Psoas muscle (tissue), 8 donors: Measurements from ENCODE around the gene CLIC2. TPM values are rescaled to one million over a fixed set of nuclear protein-coding genes. Genes with fewer than 3 reads are reported as not detected.
"Not testable (repeated sequence)": the region's sequence is repeated elsewhere in the genome, so short reads cannot be mapped to it uniquely, and the experiment has no call there.

Source experiments
- ATAC-seq, 4 donors: fragments of 200-7000 bp; cut with Tn5 transposase; one replicate each; pipeline ENCODE4 v1.9.1; 2020; ENCODE audit warnings: moderate library complexity in 3 of 4, mild to moderate bottlenecking in 2 of 4
- DNase-seq, 2 donors: peaks; one replicate each; pipeline ENCODE4 v3.0.0-alpha.2; 2020
- H3K27ac ChIP-seq: fragments of 200-600 bp; one replicate; pipeline ENCODE4 v1.8.0; 2022
- H3K27me3 ChIP-seq, 3 donors: fragments of 200-600 bp in 1 of 3; one replicate each; pipeline versions ENCODE4 v1.6.1 to v1.8.0; 2013 to 2022; ENCODE audit warnings: low read length in 2 of 3, mild to moderate bottlenecking in 2 of 3, moderate library complexity in 1 of 3; ENCODE audit not compliant: insufficient read depth in 3 of 3
- H3K36me3 ChIP-seq, 2 donors: fragments of 200-600 bp in 1 of 2; one replicate each; pipeline versions ENCODE4 v1.6.1 to v1.8.0; 2013 to 2022; ENCODE audit warnings: low read depth in 1 of 2, mild to moderate bottlenecking in 1 of 2, moderate library complexity in 1 of 2; ENCODE audit not compliant: insufficient read depth in 1 of 2
- H3K4me1 ChIP-seq: fragments of 200-600 bp; one replicate; pipeline ENCODE4 v1.8.0; 2022
- H3K4me3 ChIP-seq: fragments of 200-600 bp; one replicate; pipeline ENCODE4 v1.8.0; 2022; ENCODE audit warnings: mild to moderate bottlenecking
- H3K9me3 ChIP-seq: fragments of 200-600 bp; one replicate; pipeline ENCODE4 v1.8.0; 2022
- CTCF ChIP-seq: fragments of 200-600 bp; IDR thresholded peaks from one replicate; pipeline ENCODE4 v1.8.0; 2022; ENCODE audit warnings: antibody characterized with exemption
- WGBS, 3 donors: extraction: QIAGEN DNeasy Blood & Tissue Kit; methylation state at CpG; one replicate each; pipeline versions ENCODE4 v1.1.6 to v1.1.7; 2013; 5-methylcytosine and 5-hydroxymethylcytosine counted together
- intact Hi-C, 2 donors: fragments of 100-400 bp; cut with DNase I; formaldehyde crosslinking; loops; one replicate each; pipeline versions ENCODE4 v1.11.0 to v1.14.2; 2022
- polyA plus RNA-seq, 3 donors: library from polyadenylated mRNA; stranded (reverse); fragments of 200-250 nt; gene quantifications; one replicate each; pipeline ENCODE4 v1.2.3, GENCODE V29; 2013
- total RNA-seq, 4 donors: library from RNA; stranded (reverse); fragmentation: NEBNext Ultra II Directional in 2 of 4; extraction: Animal tissue kit (Norgen Biotek cat#: 25700) in 2 of 4; gene quantifications; one replicate each; pipeline versions ENCODE4 v1.2.1 to v1.2.4, GENCODE V29; 2021 to 2023
- donor health status: healthy with polysubstance abuse.
- donor health status: DM: no; HTN: no; CAD: no; lungs with moderate emphysema.
- donor health status: Bipolar disorder and iron deficiency.
- donor health status: healthy.
- donor health status: DM: yes; HTN: yes; CAD: no.
- donor health status: DM: no; HTN: no; CAD: no.
- donor health status: DM: no; HTN: no; CAD: no.
- donor health status: DM: yes; HTN: yes; CAD: no.

Gene CLIC2
- total and polyA plus RNA-seq, 7 donors, result 2.1 to 8.5 (median 3.4) TPM

GRCh38 chrX:155313766-155314165 lies 20.6 kb downstream of the CLIC2 start:
- no peak overlapping the region for H3K4me3 ChIP-seq
- H3K27me3 ChIP-seq, result no peaks in the 10 kb centered on the region
- TF ChIP-seq CTCF, result no peak
- H3K9me3 ChIP-seq, result peaks cover 10% of the 10 kb centered on the region
- DNase-seq (no peak), ATAC-seq (no peak)
- no peaks in the 10 kb centered on the region for H3K4me1 ChIP-seq
- intact Hi-C loops, result no loop called here
- no peaks in the 10 kb centered on the region for H3K36me3 ChIP-seq
- 74 to 88% (median 85%) methylated on average over 4 of the region's 4 CpGs for WGBS, 3 donors
- no peak overlapping the region for H3K27ac ChIP-seq

GRCh38 chrX:155293771-155294170 lies 40.6 kb downstream of the CLIC2 start:
- Histone ChIP-seq H3K9me3 (no peaks in the 10 kb centered on the region), H3K4me3 (no peak overlapping the region), H3K36me3 (no peaks in the 10 kb centered on the region), H3K4me1 (no peaks in the 10 kb centered on the region), H3K27ac (no peak overlapping the region), H3K27me3 (no peaks in the 10 kb centered on the region)
- ATAC-seq (no peak), DNase-seq (no peak)
- intact Hi-C loops, result no loop called here
- TF ChIP-seq CTCF, result no peak

GRCh38 chrX:155279873-155280272 lies 54.5 kb downstream of the CLIC2 start:
- no peaks in the 10 kb centered on the region for H3K4me1 ChIP-seq
- ATAC-seq (no peak), DNase-seq (no peak)
- H3K36me3 ChIP-seq, result peaks cover 0 to 7% of the 10 kb centered on the region in 2 donors
- no peaks in the 10 kb centered on the region for H3K27me3 ChIP-seq
- 95 to 100% (median 96%) methylated on average over 1 of the region's 1 CpG for WGBS, 3 donors
- no peaks in the 10 kb centered on the region for H3K9me3 ChIP-seq
- no peak for TF ChIP-seq CTCF
- H3K27ac ChIP-seq, result no peak overlapping the region
- H3K4me3 ChIP-seq, result no peak overlapping the region
- intact Hi-C loops, result no loop called here

- intact Hi-C loops, result no loop called here
- Histone ChIP-seq H3K36me3 (no peaks in the 10 kb centered on the region), H3K9me3 (peaks cover 11% of the 10 kb centered on the region), H3K4me3 (no peak overlapping the region), H3K4me1 (no peaks in the 10 kb centered on the region), H3K27me3 (no peaks in the 10 kb centered on the region), H3K27ac (no peak overlapping the region)
- ATAC-seq, result no peak
- TF ChIP-seq CTCF, result no peak
- DNase-seq, result no peak
- WGBS, 3 donors, result 86 to 93% (median 92%) methylated on average over 1 of the region's 1 CpG
These were observed 63.4 kb downstream of the CLIC2 start for GRCh38 chrX:155270969-155271368.

GRCh38 chrX:155267995-155268394 lies 66.4 kb downstream of the CLIC2 start:
- H3K27ac ChIP-seq, intact Hi-C loops, H3K27me3 ChIP-seq, H3K4me3 ChIP-seq, ATAC-seq, H3K36me3 ChIP-seq, DNase-seq, H3K4me1 ChIP-seq: not testable (repeated sequence)
- WGBS, 3 donors, result 63 to 85% (median 83%) methylated on average over 1 of the region's 1 CpG
- peaks cover 12% of the 10 kb centered on the region for H3K9me3 ChIP-seq
